Breast epithelium (tissue), 3 donors: ENCODE measurements around the gene ATP8B1.
A peak's percentile ranks its signal among the peaks of the same experiment; 100 is the strongest.

Experiments used
- CTCF ChIP-seq, 3 donors: fragments of 450-650 bp; IDR thresholded peaks; one replicate each; pipeline ENCODE4 v1.5.1; 2016 to 2017; ENCODE audit warnings: antibody characterized with exemption in 3 of 3, mild to moderate bottlenecking in 3 of 3, moderate library complexity in 3 of 3
- POLR2A ChIP-seq: fragments of 450-650 bp; IDR thresholded peaks from one replicate; pipeline ENCODE4 v1.6.1; 2016; ENCODE audit warnings: antibody characterized with exemption, mild to moderate bottlenecking, moderate library complexity
- POLR2AphosphoS5 ChIP-seq, 3 donors: sonication (generic); formaldehyde crosslinking; IDR thresholded peaks; one replicate each; pipeline ENCODE4 v1.6.1; 2017; ENCODE audit warnings: antibody characterized with exemption in 3 of 3

- TF ChIP-seq CTCF (IDR thresholded peaks at IDR 0.05): no peak
- TF ChIP-seq POLR2A: no peak
- TF ChIP-seq POLR2AphosphoS5 (IDR thresholded peaks at IDR 0.05): peak in 2 of 3 donors; percentile 29 to 68
These were observed 16.8 kb upstream of the ATP8B1 start for GRCh38 chr18:57819671-57820460.
